Measurements from ENCODE around the gene MPP7.
A peak's percentile ranks its signal among the peaks of the same experiment; 100 is the strongest.
"Not testable (repeated sequence)": the region's sequence is repeated elsewhere in the genome, so short reads cannot be mapped to it uniquely, and the experiment has no call there.

The MPP7 gene

DNA sequence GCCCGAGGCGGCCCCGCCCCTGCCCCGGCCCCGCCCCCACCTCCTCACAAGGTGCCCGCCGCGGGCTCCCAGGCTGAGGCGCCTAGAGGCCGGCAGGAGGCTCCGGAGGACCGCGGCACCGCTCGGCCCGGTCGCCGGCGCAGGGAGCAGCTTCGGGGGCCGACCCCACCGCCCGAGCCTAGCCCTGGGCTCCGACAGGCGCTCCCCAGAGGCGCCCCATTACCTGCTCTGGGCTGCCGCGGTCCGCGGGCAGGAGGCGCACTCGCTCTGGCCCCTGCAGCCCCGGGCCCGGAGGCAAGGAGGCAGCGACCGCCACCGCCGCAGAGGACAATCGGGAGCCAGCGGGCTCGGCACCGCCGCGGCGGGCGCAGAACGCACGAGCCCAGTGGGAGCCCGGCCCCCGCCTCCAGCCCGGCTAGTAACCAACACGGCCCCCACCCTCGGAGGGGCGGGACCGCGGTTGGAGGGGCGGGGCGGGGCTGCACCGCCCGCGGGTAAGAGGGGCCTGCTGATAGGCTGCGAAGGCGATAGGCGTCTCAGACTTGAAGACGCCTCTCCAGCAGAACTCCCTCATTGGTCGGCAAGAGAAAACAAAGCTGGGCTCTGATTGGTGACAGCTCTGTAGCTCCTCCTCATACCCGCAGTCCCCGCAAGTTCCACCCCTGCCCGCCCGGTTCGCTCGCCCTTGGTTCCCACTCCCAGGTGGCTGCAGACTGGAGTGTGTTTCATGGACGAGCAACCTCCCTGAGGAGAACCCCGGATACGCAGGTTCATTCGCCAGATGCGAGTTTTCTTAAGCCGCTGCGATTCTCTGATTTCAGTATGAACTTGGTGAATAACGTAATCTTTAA is at the start of gene MPP7:
Gene MPP7, minus strand, starts transcription at position 427 of the 851 bp plus-strand sequence. CDS start 64,460 bp downstream, outside the sequence.
- TF ChIP-seq JUND (IDR thresholded peaks at IDR 0.05; ENCODE audit: low read depth), result no peak
- peak; percentile 87 to 99 for DNase-seq (ENCODE audit: low read depth in 1 of 2, low spot score in 1 of 2)
- in situ Hi-C loops (cut with HindIII; ENCODE audit: low pct_unique_long_range_greater_than_20kb, low sequenced_read_pairs), result no loop called here

DNA sequence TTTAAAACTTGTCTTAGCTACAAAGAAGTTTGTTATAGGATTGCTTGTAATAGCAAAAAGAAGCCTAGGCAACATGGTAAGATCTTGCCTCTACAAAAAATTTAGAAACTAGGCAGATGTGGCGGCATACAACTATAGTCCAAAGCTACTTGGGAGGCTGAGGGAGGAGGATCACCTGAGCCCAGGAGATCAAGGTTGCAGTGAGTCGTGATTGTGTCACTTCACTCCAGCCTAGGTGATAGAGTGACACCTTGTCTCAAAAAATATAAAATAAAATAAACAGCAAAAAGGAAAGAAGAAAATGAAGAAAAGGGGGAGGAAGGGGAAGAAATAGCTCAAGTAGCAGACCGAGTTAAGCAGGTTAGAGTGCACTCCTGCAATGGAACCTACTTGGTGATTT is 47.0 kb upstream of the MPP7 start:
- in situ Hi-C loops (cut with HindIII; ENCODE audit: low pct_unique_long_range_greater_than_20kb, low sequenced_read_pairs), result no loop called here
- no peak for TF ChIP-seq JUND (IDR thresholded peaks at IDR 0.05; ENCODE audit: low read depth)
- DNase-seq (ENCODE audit: low read depth in 1 of 2, low spot score in 1 of 2), result no peak

DNA sequence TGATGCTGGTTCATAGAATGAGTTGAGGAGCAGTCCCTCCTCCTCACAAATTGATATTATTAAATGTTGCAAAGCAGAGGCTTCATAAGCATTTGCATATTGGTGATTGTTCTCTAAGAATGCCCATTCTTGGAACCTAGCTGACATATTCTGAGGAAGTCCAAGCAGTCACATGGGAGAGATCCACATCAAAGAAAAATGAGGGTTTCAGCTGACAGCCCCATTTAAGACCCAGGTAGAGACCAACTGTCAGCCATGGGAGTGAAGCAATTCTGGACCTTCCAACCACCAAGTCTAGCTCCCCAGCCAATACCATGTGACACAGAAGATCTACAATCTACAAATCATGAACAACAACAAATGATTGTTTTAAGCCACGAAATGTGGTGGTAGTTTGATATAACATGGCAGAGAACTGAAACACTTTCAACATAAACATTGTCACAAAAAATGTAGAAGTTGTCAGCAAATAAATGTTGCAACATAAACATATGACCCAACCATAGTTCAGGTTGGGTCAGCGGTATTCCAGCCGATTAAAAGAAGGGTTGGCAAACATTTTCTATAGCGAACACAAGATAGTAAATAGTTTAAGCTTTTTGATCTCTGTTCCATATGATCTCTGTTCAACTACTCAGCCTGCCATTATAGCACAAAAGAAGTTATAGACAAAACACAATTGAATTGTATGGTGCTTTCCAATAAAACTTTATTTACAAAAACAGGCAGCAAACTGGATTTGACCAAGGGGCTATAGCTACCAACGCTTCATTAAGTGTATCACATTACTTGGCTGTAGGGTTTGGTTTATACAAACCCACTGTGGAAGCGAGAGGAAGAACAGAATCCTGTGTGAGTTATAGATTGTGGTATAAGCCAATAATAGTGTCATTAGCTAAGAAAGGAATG is 41.4 kb upstream of the MPP7 start:
- in situ Hi-C loops (cut with HindIII; ENCODE audit: low pct_unique_long_range_greater_than_20kb, low sequenced_read_pairs), result no loop called here
- TF ChIP-seq JUND (IDR thresholded peaks at IDR 0.05; ENCODE audit: low read depth), result no peak
- no peak for DNase-seq (ENCODE audit: low read depth in 1 of 2, low spot score in 1 of 2)

DNA sequence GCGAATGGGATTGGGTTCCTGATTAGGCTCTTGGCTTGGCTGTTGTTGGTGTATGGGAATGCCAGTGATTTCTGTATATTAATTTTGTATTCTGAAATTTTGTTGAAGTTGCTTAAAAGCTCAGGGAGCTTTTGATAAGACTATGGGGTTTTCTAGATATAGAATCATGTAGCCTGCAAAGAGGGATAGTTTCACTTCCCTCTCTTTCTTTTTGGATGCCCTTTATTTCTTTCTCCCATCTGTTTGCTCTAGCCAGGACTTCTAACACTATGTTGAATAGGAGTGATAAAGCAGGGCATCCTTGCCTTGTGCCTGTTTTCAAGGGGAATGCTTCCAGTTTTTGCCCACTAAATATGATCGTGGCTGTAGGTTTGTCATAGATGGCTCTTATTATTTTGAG is 40.4 kb upstream of the MPP7 start:
- TF ChIP-seq JUND (IDR thresholded peaks at IDR 0.05; ENCODE audit: low read depth), result no peak
- in situ Hi-C loops (cut with HindIII; ENCODE audit: low pct_unique_long_range_greater_than_20kb, low sequenced_read_pairs), result no loop called here
- no peak for DNase-seq (ENCODE audit: low read depth in 1 of 2, low spot score in 1 of 2)

DNA sequence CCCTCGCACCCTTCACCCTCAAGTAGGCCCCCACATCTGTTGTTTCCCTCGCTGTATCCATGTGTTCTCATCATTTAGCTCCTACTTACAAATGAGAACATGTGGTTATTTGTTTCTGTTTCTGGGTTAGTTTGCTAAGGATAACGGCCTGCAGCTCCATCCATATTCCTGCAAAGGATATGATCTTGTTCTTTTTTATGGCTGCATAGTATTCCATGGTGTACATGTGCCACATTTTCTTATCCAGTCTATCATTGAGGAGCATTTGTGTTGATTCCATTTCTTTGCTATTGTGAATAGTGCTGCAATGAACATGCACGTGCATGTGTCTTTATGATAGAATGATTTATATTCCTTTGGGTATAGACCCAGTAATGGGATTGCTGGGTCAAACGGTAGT is 38.8 kb upstream of the MPP7 start:
- DNase-seq (ENCODE audit: low read depth in 1 of 2, low spot score in 1 of 2); in situ Hi-C loops (cut with HindIII; ENCODE audit: low pct_unique_long_range_greater_than_20kb, low sequenced_read_pairs): not testable (repeated sequence)

DNA sequence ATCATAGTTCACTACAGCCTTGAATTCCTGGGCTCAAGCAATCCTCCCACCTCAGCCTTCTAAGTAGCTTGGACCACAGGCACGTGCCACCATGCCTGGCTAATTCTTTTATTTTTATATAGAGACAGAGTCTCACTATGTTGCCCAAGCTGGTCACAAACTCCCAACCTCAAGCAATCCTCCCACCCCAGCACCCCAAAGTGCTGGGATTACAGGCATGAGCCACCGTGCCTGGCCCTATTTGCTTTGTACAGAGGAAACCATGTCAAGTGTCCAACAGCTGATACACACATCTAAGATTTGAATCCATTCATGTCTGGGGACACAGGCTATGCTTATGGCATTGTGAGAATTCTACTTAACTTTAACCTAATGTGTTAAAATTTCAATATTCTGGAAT is 29.9 kb upstream of the MPP7 start:
- in situ Hi-C loops (cut with HindIII; ENCODE audit: low pct_unique_long_range_greater_than_20kb, low sequenced_read_pairs), result no loop called here
- TF ChIP-seq JUND (IDR thresholded peaks at IDR 0.05; ENCODE audit: low read depth), result no peak
- DNase-seq (ENCODE audit: low read depth in 1 of 2, low spot score in 1 of 2), result no peak

DNA sequence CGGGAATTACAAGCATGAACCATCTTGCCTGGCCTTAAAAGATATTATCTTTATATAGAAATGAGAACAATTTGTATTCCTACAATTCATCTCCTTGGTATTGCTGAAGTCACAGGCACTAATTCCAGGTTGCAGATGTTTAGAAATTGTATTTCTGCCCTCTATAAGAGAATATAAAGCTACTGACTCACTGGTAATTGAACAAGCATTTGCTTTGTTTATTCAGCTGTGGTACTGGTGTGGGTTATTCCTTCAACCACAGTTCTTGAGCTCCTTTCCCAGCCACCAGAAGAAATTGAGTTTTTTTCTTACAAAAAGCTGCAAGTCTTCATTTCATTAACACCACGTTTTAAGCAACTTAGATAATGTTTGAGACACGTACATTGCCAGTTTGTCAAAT is 29.0 kb upstream of the MPP7 start:
- in situ Hi-C loops (cut with HindIII; ENCODE audit: low pct_unique_long_range_greater_than_20kb, low sequenced_read_pairs), result no loop called here
- DNase-seq (ENCODE audit: low read depth in 1 of 2, low spot score in 1 of 2), result peak in 1 of 2 experiments; percentile 15
- TF ChIP-seq JUND (IDR thresholded peaks at IDR 0.05; ENCODE audit: low read depth), result no peak

DNA sequence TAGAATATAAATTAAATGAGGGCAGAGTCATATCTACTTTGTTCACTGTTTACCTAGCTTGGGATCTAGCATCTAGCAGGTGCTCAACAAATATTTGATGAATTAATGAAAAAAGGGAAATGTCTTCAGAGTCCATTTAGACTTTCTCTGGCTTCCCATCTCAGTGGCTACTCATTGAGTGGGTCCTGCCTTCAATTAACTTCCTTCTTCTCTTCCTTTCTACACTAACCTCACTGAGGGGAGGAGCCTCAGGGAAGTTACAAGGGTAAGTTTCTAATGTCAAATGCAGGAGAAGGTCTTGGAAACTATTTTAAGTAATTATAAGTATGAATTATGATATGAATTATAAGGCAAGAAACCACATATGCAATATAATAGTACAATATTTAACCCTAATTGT is 28.2 kb upstream of the MPP7 start:
- TF ChIP-seq JUND (IDR thresholded peaks at IDR 0.05; ENCODE audit: low read depth), result no peak
- DNase-seq (ENCODE audit: low read depth in 1 of 2, low spot score in 1 of 2), result no peak
- in situ Hi-C loops (cut with HindIII; ENCODE audit: low pct_unique_long_range_greater_than_20kb, low sequenced_read_pairs), result no loop called here

DNA sequence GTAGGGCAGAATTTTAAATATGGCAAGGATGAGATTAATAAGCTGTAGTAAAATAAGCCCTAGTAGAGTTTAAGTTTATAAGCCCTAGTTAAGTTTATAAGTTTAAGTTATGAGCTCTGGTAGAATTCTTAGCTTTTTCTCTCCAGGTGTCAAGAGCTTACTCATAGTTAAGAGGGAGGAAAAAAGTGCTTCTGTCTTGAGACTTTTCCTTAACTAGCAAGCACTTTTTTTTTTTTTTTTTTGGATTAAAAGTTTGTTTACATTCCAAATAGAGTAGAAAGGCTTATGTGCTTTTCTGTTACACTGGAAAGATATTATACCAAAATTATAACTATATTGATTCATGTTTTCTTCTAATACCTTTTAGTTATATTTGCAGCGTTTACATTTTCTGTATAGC is 25.5 kb upstream of the MPP7 start:
- in situ Hi-C loops (cut with HindIII; ENCODE audit: low pct_unique_long_range_greater_than_20kb, low sequenced_read_pairs), result no loop called here
- TF ChIP-seq JUND (IDR thresholded peaks at IDR 0.05; ENCODE audit: low read depth), result no peak
- DNase-seq (ENCODE audit: low read depth in 1 of 2, low spot score in 1 of 2), result no peak

DNA sequence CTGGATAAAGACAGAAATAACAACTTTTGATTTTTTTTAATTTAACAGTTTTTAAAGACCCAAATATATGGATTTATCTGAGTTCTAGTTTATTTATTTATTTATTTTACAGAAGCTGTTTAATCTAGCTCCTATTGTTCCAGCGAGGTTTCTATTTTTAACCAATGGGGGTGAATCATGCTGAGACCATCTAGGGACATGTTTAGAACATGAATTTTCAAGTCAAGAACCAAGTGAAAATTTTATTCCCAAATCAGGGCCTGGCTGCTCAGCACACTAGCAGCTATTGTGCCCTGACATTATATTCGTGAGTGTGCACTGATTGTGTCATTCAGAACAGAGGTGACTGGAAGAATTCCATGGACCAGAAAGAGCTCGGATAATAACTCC is 24.6 kb upstream of the MPP7 start:
- in situ Hi-C loops (cut with HindIII; ENCODE audit: low pct_unique_long_range_greater_than_20kb, low sequenced_read_pairs), result no loop called here
- no peak for TF ChIP-seq JUND (IDR thresholded peaks at IDR 0.05; ENCODE audit: low read depth)
- no peak for DNase-seq (ENCODE audit: low read depth in 1 of 2, low spot score in 1 of 2)

DNA sequence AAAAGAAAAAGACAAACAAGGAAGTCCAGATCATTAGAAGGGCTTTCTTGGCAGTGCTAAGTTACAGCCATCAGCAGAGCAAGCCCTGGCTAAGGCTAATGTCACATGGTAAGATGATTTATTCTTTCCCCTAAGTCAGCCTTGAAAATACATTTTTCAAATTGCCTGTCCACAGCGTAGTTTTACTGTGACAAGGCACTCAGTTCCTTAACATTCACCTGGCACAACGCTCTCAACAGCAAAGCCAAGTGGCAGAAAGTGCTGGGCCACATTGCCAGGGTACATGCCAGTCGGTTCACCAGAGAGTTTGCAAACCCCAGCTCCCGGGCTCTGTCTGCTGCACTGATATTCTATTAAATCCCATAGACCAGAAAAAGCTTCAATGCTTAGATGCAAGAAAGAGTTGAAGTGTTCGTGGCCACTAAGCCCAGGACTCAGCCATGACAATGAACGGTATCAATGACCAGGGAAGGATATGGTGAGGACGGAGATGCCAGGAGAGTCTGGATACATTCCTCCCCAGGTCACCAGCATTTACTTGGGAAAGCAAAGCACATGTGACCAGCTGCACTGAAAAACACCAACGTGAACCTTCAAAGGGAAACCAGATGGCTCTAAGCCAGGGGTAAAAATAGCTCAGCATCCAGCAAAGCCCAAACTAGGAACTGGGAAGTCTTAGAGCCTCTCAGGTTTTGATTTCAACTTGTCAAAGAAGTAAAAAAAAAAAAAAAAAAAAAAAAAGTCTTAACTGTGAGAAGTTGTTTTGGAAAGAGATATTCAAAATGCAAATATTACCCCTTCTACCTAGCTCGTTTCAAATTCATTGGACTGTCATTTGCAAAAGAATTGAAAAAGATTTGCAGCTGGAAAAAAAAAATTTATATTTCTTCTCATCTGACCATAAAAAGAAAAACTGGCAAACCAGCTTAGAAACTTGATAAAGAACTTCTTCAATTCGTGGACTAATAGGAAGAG is 23.9 kb upstream of the MPP7 start:
- in situ Hi-C loops (cut with HindIII; ENCODE audit: low pct_unique_long_range_greater_than_20kb, low sequenced_read_pairs), result no loop called here
- no peak for TF ChIP-seq JUND (IDR thresholded peaks at IDR 0.05; ENCODE audit: low read depth)
- peak in 1 of 2 experiments; percentile 23 for DNase-seq (ENCODE audit: low read depth in 1 of 2, low spot score in 1 of 2)

DNA sequence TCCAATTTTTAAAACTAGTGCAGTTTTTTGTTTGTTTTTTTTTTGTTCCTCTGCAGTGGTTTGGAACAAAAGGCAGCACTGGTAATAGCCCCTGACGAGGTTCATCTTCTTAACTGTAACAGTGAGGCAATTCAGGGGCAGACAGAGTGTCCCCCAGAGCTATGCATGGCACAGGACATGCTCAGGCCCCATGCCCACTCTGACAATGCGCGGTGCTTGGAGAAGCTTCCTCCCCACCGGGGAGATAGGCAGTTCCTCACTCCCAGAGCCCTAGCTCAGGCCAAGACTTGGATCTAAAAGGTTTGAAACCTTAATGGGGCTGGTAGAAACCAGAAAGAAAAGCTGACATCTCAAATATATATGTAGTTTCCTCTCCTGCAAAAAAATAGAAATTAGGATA is 17.9 kb upstream of the MPP7 start:
- no peak for TF ChIP-seq JUND (IDR thresholded peaks at IDR 0.05; ENCODE audit: low read depth)
- in situ Hi-C loops (cut with HindIII; ENCODE audit: low pct_unique_long_range_greater_than_20kb, low sequenced_read_pairs), result no loop called here
- no peak for DNase-seq (ENCODE audit: low read depth in 1 of 2, low spot score in 1 of 2)

Measured in T47D (cell line).